OCI-LY3 (cell line): ENCODE data around the gene OTUD1.

Experiments
- H2AFZ ChIP-seq: fragments of 200-600, 300-600 bp; shearing (Covaris generic); 2 replicates; pipeline ENCODE4 v1.6.0; 2014; ENCODE audit warnings: antibody characterized with exemption, low read depth, low read length
- H3K27ac ChIP-seq: fragments of 200-600, 300-600 bp; sonication (generic); 2 replicates; pipeline ENCODE4 v1.5.1; 2014; ENCODE audit warnings: mild to moderate bottlenecking, low read length, moderate library complexity, mixed read lengths
- H3K27me3 ChIP-seq: fragments of 200-600, 300-600 bp; sonication (generic); 2 replicates; pipeline ENCODE4 v1.6.1; 2014; ENCODE audit warnings: low read depth, low read length, mixed read lengths
- H3K36me3 ChIP-seq: fragments of 200-600, 300-600 bp; sonication (generic); replicated peaks from 2 replicates; pipeline ENCODE3; 2014; ENCODE audit warnings: low read depth, low read length, mixed read lengths
- H3K4me1 ChIP-seq: fragments of 300-600, 200-600 bp; sonication (generic); 2 replicates; pipeline ENCODE4 v1.6.1; 2014; ENCODE audit warnings: low read length, mixed read lengths
- H3K4me2 ChIP-seq: fragments of 200-600, 300-600 bp; sonication (generic); 2 replicates; pipeline ENCODE4 v1.6.1; 2014; ENCODE audit warnings: low read length, mixed read lengths
- H3K4me3 ChIP-seq: fragments of 300-600, 200-600 bp; sonication (generic); 2 replicates; pipeline ENCODE4 v1.5.1; 2014; ENCODE audit warnings: antibody characterized with exemption, mild to moderate bottlenecking, low read length, moderate library complexity
- H3K79me2 ChIP-seq: fragments of 300-600, 200-600 bp; shearing (Covaris generic); 2 replicates; pipeline ENCODE4 v1.6.1; 2014; ENCODE audit warnings: mild to moderate bottlenecking, low read length, mixed read lengths
- H3K9ac ChIP-seq: fragments of 300-600, 200-600 bp; shearing (Covaris generic); 2 replicates; pipeline ENCODE4 v1.6.0; 2014; ENCODE audit warnings: mild to moderate bottlenecking, low read length, moderate library complexity
- H3K9me3 ChIP-seq: fragments of 200-600, 300-600 bp; shearing (Covaris generic); 2 replicates; pipeline ENCODE4 v1.6.1; 2014; ENCODE audit warnings: low read length, mixed read lengths; ENCODE audit not compliant: insufficient read depth
- H4K20me1 ChIP-seq: fragments of 200-600, 300-600 bp; sonication (generic); 2 replicates; pipeline ENCODE4 v1.6.1; 2016; ENCODE audit warnings: low read length, mixed read lengths; ENCODE audit not compliant: insufficient read depth
- CTCF ChIP-seq: fragments of 200-600, 300-600 bp; sonication (generic); IDR thresholded peaks from 2 replicates; pipeline ENCODE4 v1.5.1; 2014; ENCODE audit warnings: antibody characterized with exemption, low read length, low read depth
- EZH2phosphoT487 ChIP-seq: fragments of 200-600 bp; shearing (Covaris generic); IDR thresholded peaks from 2 replicates; pipeline ENCODE4 v1.6.1; 2018; ENCODE audit warnings: antibody characterized with exemption, mixed run types, low read depth

The OTUD1 gene

GRCh38 chr10:23403278-23403677 is 35.6 kb upstream of the OTUD1 start:
- Histone ChIP-seq H3K9me3 (no peaks in the 10 kb centered on the region), H3K4me2 (no peak overlapping the region), H3K9ac (no peak overlapping the region), H3K27me3 (no peaks in the 10 kb centered on the region), H3K27ac (no peak overlapping the region), H3K4me1 (no peaks in the 10 kb centered on the region), H3K79me2 (no peaks in the 10 kb centered on the region), H3K36me3 (no peaks in the 10 kb centered on the region), H4K20me1 (no peaks in the 10 kb centered on the region), H2AFZ (no peak overlapping the region), H3K4me3 (no peak overlapping the region)
- no peak for TF ChIP-seq CTCF

GRCh38 chr10:23403719-23404118 is 35.2 kb upstream of the OTUD1 start:
- no peaks in the 10 kb centered on the region for H3K79me2 ChIP-seq
- no peak overlapping the region for H3K4me3 ChIP-seq
- H3K36me3 ChIP-seq, result no peaks in the 10 kb centered on the region
- no peak overlapping the region for H2AFZ ChIP-seq
- no peak overlapping the region for H3K27ac ChIP-seq
- H3K4me1 ChIP-seq, result no peaks in the 10 kb centered on the region
- TF ChIP-seq CTCF, result no peak
- TF ChIP-seq EZH2phosphoT487, result no peak
- no peaks in the 10 kb centered on the region for H3K27me3 ChIP-seq
- H3K9ac ChIP-seq, result no peak overlapping the region
- no peaks in the 10 kb centered on the region for H4K20me1 ChIP-seq
- no peaks in the 10 kb centered on the region for H3K9me3 ChIP-seq
- H3K4me2 ChIP-seq, result no peak overlapping the region

- no peak overlapping the region for H3K4me3 ChIP-seq
- H3K4me2 ChIP-seq, result no peak overlapping the region
- H3K27ac ChIP-seq, result no peak overlapping the region
- no peaks in the 10 kb centered on the region for H3K27me3 ChIP-seq
- no peaks in the 10 kb centered on the region for H3K79me2 ChIP-seq
- no peaks in the 10 kb centered on the region for H3K36me3 ChIP-seq
- TF ChIP-seq EZH2phosphoT487 (no peak), CTCF (no peak)
- H3K9me3 ChIP-seq, result no peaks in the 10 kb centered on the region
- H2AFZ ChIP-seq, result no peak overlapping the region
- H4K20me1 ChIP-seq, result no peaks in the 10 kb centered on the region
- no peak overlapping the region for H3K9ac ChIP-seq
- no peaks in the 10 kb centered on the region for H3K4me1 ChIP-seq
These were observed 34.4 kb upstream of the OTUD1 start for GRCh38 chr10:23404461-23404980.

GRCh38 chr10:23405540-23405939 is 33.3 kb upstream of the OTUD1 start:
- Histone ChIP-seq H3K79me2 (no peaks in the 10 kb centered on the region), H4K20me1 (no peaks in the 10 kb centered on the region), H2AFZ (no peak overlapping the region), H3K4me1 (no peaks in the 10 kb centered on the region), H3K4me3 (no peak overlapping the region), H3K36me3 (no peaks in the 10 kb centered on the region), H3K9me3 (no peaks in the 10 kb centered on the region), H3K27me3 (no peaks in the 10 kb centered on the region), H3K4me2 (no peak overlapping the region), H3K9ac (no peak overlapping the region), H3K27ac (no peak overlapping the region)
- TF ChIP-seq EZH2phosphoT487 (no peak), CTCF (no peak)
